BJ (cell line): ENCODE measurements around the gene CCDC106. TPM values are rescaled to one million over a fixed set of nuclear protein-coding genes. Genes with fewer than 3 reads are reported as not detected.

Experiments
- CTCF ChIA-PET: fragments of 350-600 bp; formaldehyde crosslinking; extraction: SDS; loops from one replicate; lab custom pipeline; 2021; ENCODE audit warnings: antibody characterized with exemption, inconsistent platforms; lab: Yijun Ruan, JAX
- POLR2A ChIA-PET: fragments of 300-600 bp; sonication (Branson Sonifier 250); formaldehyde crosslinking; extraction: SDS; loops from one replicate; lab custom pipeline; 2021; ENCODE audit warnings: antibody characterized with exemption; lab: Charles Lee
- DNase-seq: peaks from one replicate; pipeline ENCODE4 v3.0.0-alpha.2; 2011; ENCODE audit warnings: low read depth
- H3K27me3 ChIP-seq: 2 replicates; pipeline ENCODE4 v1.6.0; 2011; ENCODE audit warnings: low read length; ENCODE audit not compliant: control insufficient read depth, insufficient read depth
- H3K36me3 ChIP-seq: 2 replicates; pipeline ENCODE4 v1.5.1; 2011; ENCODE audit warnings: low read length; ENCODE audit not compliant: control insufficient read depth, insufficient read depth
- H3K4me3 ChIP-seq: 2 replicates; pipeline ENCODE4 v1.5.1; 2011; ENCODE audit warnings: low read depth, mild to moderate bottlenecking, control low read depth, low read length
- CTCF ChIP-seq: IDR thresholded peaks from 2 replicates; pipeline ENCODE4 v1.5.1; 2011; ENCODE audit warnings: low read depth, mild to moderate bottlenecking, control low read depth, inconsistent platforms, low read length, moderate library complexity; ENCODE audit not compliant: insufficient read depth
- polyA plus RNA-seq: library from polyadenylated mRNA; depleted of rRNA; stranded (reverse); fragments of >200 nt; gene quantifications from 2 replicates; pipeline ENCODE4 v1.2.3, GENCODE V29; 2011

Gene CCDC106
- polyA plus RNA-seq, 1 experiment = 8.9 TPM

DNA sequence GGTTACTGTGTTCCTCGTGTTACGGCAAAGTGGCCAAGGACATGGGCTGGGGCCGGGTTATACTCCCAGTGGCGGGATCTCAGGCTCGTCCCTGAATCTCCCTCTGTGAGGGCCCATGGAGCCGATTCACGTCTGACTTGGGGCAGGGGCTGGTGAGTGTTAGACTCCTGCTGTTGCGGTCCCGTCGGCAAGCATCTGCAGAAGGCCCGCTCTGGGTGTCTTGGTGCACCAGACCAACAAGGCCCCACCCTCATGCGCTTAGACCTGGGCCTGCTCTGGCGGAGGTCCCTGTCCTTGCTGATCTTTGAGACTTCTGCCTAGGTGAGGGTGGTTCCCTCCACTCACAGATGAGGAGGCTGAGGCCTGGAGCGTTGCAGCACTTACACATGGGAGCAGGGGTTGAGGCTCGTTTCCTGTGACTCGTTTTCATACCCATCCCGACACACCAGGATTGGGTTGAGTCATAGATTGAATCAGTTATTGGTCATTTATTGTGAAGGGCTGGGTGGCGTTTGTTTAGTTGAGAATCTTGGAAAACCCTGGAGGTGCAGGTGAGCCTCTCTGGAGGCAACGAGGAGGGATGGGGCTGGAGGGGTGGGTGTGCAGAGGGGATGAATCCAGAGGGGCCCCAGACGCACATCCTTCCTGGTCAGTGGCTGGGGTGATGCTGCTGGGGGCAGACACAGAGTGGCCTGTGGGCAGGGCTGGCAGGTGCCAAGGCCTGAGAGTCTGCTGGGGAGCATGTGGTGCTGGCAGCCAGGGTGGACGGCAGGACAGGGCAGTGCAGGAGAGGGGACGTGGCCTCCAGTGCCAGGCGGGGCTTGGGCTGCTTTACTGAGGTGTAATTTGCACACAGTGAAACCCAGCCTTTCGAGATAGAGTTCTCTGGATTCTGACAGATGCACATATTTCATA, 31.6 kb downstream of the CCDC106 start:
- Histone ChIP-seq H3K36me3 (peaks cover 29% of the 10 kb centered on the region), H3K27me3 (no peaks in the 10 kb centered on the region), H3K4me3 (no peak overlapping the region)
- TF ChIP-seq CTCF = no peak
- CTCF ChIA-PET = interaction anchor here (1.4 kb wide), 1 partner anchor 22 kb away, joined by 3 read pairs; no protein-coding TSS in a partner anchor
- DNase-seq = no peak
- POLR2A ChIA-PET = no interaction called here

GRCh38 chr19:55680339-55681130, 32.5 kb downstream of the CCDC106 start:
- peaks cover 34% of the 10 kb centered on the region for H3K36me3 ChIP-seq
- CTCF ChIA-PET = interaction anchor here (1.3 to 1.4 kb wide), 2 partner anchors 9 to 21 kb away, joined by 3 to 5 read pairs; no protein-coding TSS in a partner anchor
- POLR2A ChIA-PET = no interaction called here
- TF ChIP-seq CTCF = no peak
- no peak overlapping the region for H3K4me3 ChIP-seq
- no peaks in the 10 kb centered on the region for H3K27me3 ChIP-seq
- no peak for DNase-seq

- Histone ChIP-seq H3K4me3 (no peak overlapping the region), H3K27me3 (no peaks in the 10 kb centered on the region), H3K36me3 (peaks cover 42% of the 10 kb centered on the region)
- POLR2A ChIA-PET = no interaction called here
- no peak for TF ChIP-seq CTCF
- DNase-seq = no peak
- CTCF ChIA-PET = interaction anchor here (1.3 to 1.4 kb wide), 2 partner anchors 10 to 20 kb away, joined by 3 to 5 read pairs; no protein-coding TSS in a partner anchor
Observed at GRCh38 chr19:55681131-55682092, 33.4 kb downstream of the CCDC106 start.

DNA sequence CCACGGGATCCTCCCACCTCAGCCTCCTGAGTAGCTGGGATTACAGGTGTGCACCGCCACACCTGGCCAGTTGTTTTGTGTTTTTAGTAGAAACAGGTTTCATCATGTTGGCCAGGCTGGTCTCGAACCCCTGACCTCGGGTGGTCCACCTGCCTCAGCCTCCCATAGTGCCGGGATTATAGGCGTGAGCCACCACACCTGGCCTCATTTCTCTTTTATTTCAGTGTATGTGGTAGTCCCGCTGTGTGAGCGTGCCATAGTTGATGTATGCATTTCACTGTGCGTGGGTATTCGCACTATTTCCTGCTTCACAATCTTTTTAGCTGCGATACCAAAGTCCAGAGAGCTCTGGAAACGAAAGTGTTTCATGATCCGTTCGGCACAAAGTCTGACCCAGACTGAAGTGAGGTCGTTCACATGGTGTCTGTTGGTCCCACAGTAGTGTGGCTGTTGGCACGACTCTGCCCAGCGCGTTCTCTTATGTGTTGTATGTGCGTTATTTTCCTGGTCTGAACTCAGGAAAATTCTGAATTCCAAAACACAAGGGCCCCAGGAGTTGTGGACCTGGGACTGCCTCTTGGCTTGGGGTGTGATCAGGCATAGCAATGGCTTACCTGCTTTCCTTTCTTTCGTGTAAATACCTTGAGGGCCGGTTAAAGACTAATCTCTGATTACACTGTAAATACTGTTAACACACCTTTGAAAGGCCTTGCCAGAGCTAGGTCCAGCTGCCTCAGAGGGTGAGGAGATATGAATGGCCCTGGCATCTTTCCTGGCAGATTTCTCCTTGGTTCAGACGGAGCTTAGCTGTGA, 35.6 kb downstream of the CCDC106 start:
- CTCF ChIA-PET = interaction anchor here (1.2 kb wide), 1 partner anchor 21 kb away, joined by 3 read pairs; no protein-coding TSS in a partner anchor
- Histone ChIP-seq H3K27me3 (no peaks in the 10 kb centered on the region), H3K4me3 (no peak overlapping the region), H3K36me3 (peaks cover 44% of the 10 kb centered on the region)
- no peak for TF ChIP-seq CTCF
- POLR2A ChIA-PET = no interaction called here
- no peak for DNase-seq
